Breast epithelium (tissue), 4 donors: ENCODE data around the gene FSHR. TPM values are rescaled to one million over a fixed set of nuclear protein-coding genes. Genes with fewer than 3 reads are reported as not detected.

Source experiments
- DNase-seq, 2 donors: peaks; one replicate each; pipeline ENCODE4 v3.0.0-alpha.2; 2019; ENCODE audit warnings: low spot score in 2 of 2
- H3K27ac ChIP-seq, 2 donors: fragments of 200-600 bp; sonication (generic) in 1 of 2; one replicate each; pipeline ENCODE4 v1.5.1; 2016 to 2019; ENCODE audit warnings: mild to moderate bottlenecking in 1 of 2
- H3K27me3 ChIP-seq, 2 donors: fragments of 200-600 bp; sonication (generic) in 1 of 2; one replicate each; pipeline versions ENCODE4 v1.5.1 to v1.6.0; 2017 to 2019; ENCODE audit warnings: control low read depth in 1 of 2, mild to moderate bottlenecking in 1 of 2
- H3K36me3 ChIP-seq: fragments of 200-600 bp; one replicate; pipeline ENCODE4 v1.5.1; 2019
- H3K4me1 ChIP-seq, 2 donors: fragments of 200-600 bp; sonication (generic); one replicate each; pipeline ENCODE4 v1.5.1; 2016 to 2019; ENCODE audit warnings: control low read depth in 1 of 2
- H3K4me3 ChIP-seq, 3 donors: fragments of 200-600 bp; sonication (generic); 1 replicate in 2 of 3; 2 replicates in 1 of 3; pipeline ENCODE4 v1.5.1; 2016 to 2019; ENCODE audit warnings: mild to moderate bottlenecking in 3 of 3, moderate library complexity in 2 of 3
- H3K9me3 ChIP-seq, 2 donors: fragments of 200-600 bp; sonication (generic) in 1 of 2; one replicate each; pipeline ENCODE4 v1.5.1; 2016 to 2019; ENCODE audit warnings: control low read depth in 1 of 2
- POLR2A ChIP-seq: fragments of 450-650 bp; IDR thresholded peaks from one replicate; pipeline ENCODE4 v1.6.1; 2016; ENCODE audit warnings: antibody characterized with exemption, mild to moderate bottlenecking, moderate library complexity
- POLR2AphosphoS5 ChIP-seq, 3 donors: sonication (generic); formaldehyde crosslinking; IDR thresholded peaks; one replicate each; pipeline ENCODE4 v1.6.1; 2017; ENCODE audit warnings: antibody characterized with exemption in 3 of 3
- intact Hi-C: fragments of 100-400 bp; cut with DNase I; formaldehyde crosslinking; loops from one replicate; pipeline ENCODE4 v1.15.1; 2023; ENCODE audit warnings: low total_unique reads
- total RNA-seq, 3 donors: library from RNA; depleted of rRNA; stranded (reverse); fragments of >200 nt; gene quantifications; one replicate each; pipeline ENCODE4 v1.1.0, GENCODE V29; 2016
- TF ChIP-seq, protein P1 (sequence below), 3 donors: fragments of 450-650 bp; IDR thresholded peaks; one replicate each; pipeline ENCODE4 v1.5.1; 2016 to 2017; ENCODE audit warnings: antibody characterized with exemption in 3 of 3, mild to moderate bottlenecking in 3 of 3, moderate library complexity in 3 of 3

Gene FSHR
- total RNA-seq, 3 donors from 2014 or later: not detected

- no peaks in the 10 kb centered on the region for H3K36me3 ChIP-seq
- TF ChIP-seq POLR2AphosphoS5 (IDR thresholded peaks at IDR 0.05) (no peak), POLR2A (no peak)
- H3K4me1 ChIP-seq: no peaks in the 10 kb centered on the region
- DNase-seq: no peak
- H3K4me3 ChIP-seq: no peak overlapping the region
- no peak overlapping the region for H3K27ac ChIP-seq
- no peaks in the 10 kb centered on the region for H3K9me3 ChIP-seq
- peaks cover 0 to 4% of the 10 kb centered on the region in 2 donors for H3K27me3 ChIP-seq
- intact Hi-C loops: no loop called here
Measured at GRCh38 chr2:48979691-48980090, 174.6 kb downstream of the FSHR start.

GRCh38 chr2:48978131-48978530 is 176.2 kb downstream of the FSHR start:
- no peaks in the 10 kb centered on the region for H3K9me3 ChIP-seq
- H3K36me3 ChIP-seq: no peaks in the 10 kb centered on the region
- no peak overlapping the region for H3K4me3 ChIP-seq
- no peak for DNase-seq
- no peaks in the 10 kb centered on the region for H3K4me1 ChIP-seq
- TF ChIP-seq, protein P1, sequence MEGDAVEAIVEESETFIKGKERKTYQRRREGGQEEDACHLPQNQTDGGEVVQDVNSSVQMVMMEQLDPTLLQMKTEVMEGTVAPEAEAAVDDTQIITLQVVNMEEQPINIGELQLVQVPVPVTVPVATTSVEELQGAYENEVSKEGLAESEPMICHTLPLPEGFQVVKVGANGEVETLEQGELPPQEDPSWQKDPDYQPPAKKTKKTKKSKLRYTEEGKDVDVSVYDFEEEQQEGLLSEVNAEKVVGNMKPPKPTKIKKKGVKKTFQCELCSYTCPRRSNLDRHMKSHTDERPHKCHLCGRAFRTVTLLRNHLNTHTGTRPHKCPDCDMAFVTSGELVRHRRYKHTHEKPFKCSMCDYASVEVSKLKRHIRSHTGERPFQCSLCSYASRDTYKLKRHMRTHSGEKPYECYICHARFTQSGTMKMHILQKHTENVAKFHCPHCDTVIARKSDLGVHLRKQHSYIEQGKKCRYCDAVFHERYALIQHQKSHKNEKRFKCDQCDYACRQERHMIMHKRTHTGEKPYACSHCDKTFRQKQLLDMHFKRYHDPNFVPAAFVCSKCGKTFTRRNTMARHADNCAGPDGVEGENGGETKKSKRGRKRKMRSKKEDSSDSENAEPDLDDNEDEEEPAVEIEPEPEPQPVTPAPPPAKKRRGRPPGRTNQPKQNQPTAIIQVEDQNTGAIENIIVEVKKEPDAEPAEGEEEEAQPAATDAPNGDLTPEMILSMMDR (IDR thresholded peaks at IDR 0.05): no peak
- TF ChIP-seq POLR2AphosphoS5 (IDR thresholded peaks at IDR 0.05) (no peak), POLR2A (no peak)
- intact Hi-C loops: no loop called here
- H3K27me3 ChIP-seq: peaks cover 0 to 4% of the 10 kb centered on the region in 2 donors
- no peak overlapping the region for H3K27ac ChIP-seq

- H3K9me3 ChIP-seq: no peaks in the 10 kb centered on the region
- TF ChIP-seq POLR2A (no peak), POLR2AphosphoS5 (IDR thresholded peaks at IDR 0.05) (no peak)
- TF ChIP-seq, protein P1 (IDR thresholded peaks at IDR 0.05): no peak
- no peaks in the 10 kb centered on the region for H3K36me3 ChIP-seq
- H3K27ac ChIP-seq: no peak overlapping the region
- DNase-seq: no peak
- intact Hi-C loops: no loop called here
- no peaks in the 10 kb centered on the region for H3K27me3 ChIP-seq
- no peaks in the 10 kb centered on the region for H3K4me1 ChIP-seq
- no peak overlapping the region for H3K4me3 ChIP-seq
Measured at GRCh38 chr2:48971801-48972200, 182.5 kb downstream of the FSHR start.

DNA sequence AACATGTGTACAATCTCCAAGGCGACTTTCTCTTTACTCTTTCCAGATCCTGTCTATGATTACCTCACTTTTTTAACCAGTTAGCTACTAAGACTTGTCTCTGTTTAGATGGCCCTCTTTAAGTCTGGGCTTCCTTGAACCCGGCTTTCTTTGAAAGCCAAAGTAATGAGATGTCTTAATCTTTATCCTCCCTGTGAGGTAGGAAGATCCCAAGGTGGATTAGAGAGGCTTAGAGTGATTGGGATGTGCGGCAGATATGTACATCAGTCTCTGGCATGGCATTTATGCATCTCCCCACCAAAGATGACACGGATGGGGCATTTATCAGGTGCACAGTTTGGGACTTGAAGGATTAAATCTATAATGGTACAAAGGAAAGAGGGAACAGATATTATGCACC is 186.3 kb downstream of the FSHR start:
- intact Hi-C loops: no loop called here
- Histone ChIP-seq H3K4me3 (no peak overlapping the region), H3K36me3 (no peaks in the 10 kb centered on the region), H3K4me1 (no peaks in the 10 kb centered on the region), H3K27me3 (no peaks in the 10 kb centered on the region), H3K27ac (no peak overlapping the region), H3K9me3 (no peaks in the 10 kb centered on the region)
- TF ChIP-seq POLR2AphosphoS5 (IDR thresholded peaks at IDR 0.05) (no peak), POLR2A (no peak)
- TF ChIP-seq, protein P1 (IDR thresholded peaks at IDR 0.05): no peak
- DNase-seq: no peak

GRCh38 chr2:48965204-48965603 is 189.1 kb downstream of the FSHR start:
- no peak for DNase-seq
- Histone ChIP-seq H3K27me3 (no peaks in the 10 kb centered on the region), H3K27ac (no peak overlapping the region), H3K4me1 (no peaks in the 10 kb centered on the region), H3K36me3 (no peaks in the 10 kb centered on the region), H3K4me3 (no peak overlapping the region), H3K9me3 (no peaks in the 10 kb centered on the region)
- intact Hi-C loops: no loop called here
- TF ChIP-seq, protein P1 (IDR thresholded peaks at IDR 0.05): no peak
- no peak for TF ChIP-seq POLR2AphosphoS5 (IDR thresholded peaks at IDR 0.05)
- TF ChIP-seq POLR2A: no peak

- no peak overlapping the region for H3K27ac ChIP-seq
- no peaks in the 10 kb centered on the region for H3K27me3 ChIP-seq
- no peak overlapping the region for H3K4me3 ChIP-seq
- no peaks in the 10 kb centered on the region for H3K36me3 ChIP-seq
- no peaks in the 10 kb centered on the region for H3K9me3 ChIP-seq
- TF ChIP-seq POLR2AphosphoS5 (IDR thresholded peaks at IDR 0.05) (no peak), POLR2A (no peak)
- TF ChIP-seq, protein P1 (IDR thresholded peaks at IDR 0.05): no peak
- no peak for DNase-seq
- intact Hi-C loops: no loop called here
- H3K4me1 ChIP-seq: no peaks in the 10 kb centered on the region
Measured at GRCh38 chr2:48961009-48961408, 193.3 kb downstream of the FSHR start.
